Frontal cortex (tissue), 4 donors: ENCODE measurements around the gene GBX1. TPM values are rescaled to one million over a fixed set of nuclear protein-coding genes. Genes with fewer than 3 reads are reported as not detected.

ENCODE experiments used
- DNase-seq, 2 donors: peaks; one replicate each; pipeline ENCODE4 v3.0.0; 2012; ENCODE audit warnings: low spot score in 2 of 2
- FAIRE-seq: peaks from 2 replicates; lab custom pipeline; 2012; peaks lifted over from hg19 to GRCh38; lab: Jason Lieb, UNC
- total RNA-seq: library from RNA; depleted of rRNA; stranded (reverse); fragments of >200 nt; gene quantifications from one replicate; pipeline ENCODE4 v1.2.3, GENCODE V29; 2014
- donor health status: control.
- donor health status: control.
- donor health status: control.

GBX1 gene
- total RNA-seq, 1 donor from 2014 or later, result 0.41 TPM

DNA sequence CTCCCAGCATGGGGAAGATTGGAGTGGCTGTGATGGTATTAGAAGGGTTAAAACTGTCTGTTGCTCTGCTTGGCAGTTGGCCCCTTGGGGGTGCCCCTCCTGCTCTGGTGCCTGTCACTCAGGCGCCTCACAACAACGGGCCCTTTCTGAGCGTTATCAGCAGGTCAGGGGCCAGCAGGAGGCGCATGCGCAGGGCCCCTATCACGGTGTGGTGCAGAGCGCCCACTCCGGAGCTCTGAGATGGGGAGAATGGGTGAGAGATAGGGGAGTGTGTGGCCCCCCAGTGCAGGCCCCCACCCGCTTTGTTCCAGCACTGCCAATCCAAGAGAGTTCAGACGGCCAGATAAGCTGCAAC, 24.8 kb downstream of the GBX1 start:
- DNase-seq (peak; percentile 46 to 70), FAIRE-seq (no peak)

DNA sequence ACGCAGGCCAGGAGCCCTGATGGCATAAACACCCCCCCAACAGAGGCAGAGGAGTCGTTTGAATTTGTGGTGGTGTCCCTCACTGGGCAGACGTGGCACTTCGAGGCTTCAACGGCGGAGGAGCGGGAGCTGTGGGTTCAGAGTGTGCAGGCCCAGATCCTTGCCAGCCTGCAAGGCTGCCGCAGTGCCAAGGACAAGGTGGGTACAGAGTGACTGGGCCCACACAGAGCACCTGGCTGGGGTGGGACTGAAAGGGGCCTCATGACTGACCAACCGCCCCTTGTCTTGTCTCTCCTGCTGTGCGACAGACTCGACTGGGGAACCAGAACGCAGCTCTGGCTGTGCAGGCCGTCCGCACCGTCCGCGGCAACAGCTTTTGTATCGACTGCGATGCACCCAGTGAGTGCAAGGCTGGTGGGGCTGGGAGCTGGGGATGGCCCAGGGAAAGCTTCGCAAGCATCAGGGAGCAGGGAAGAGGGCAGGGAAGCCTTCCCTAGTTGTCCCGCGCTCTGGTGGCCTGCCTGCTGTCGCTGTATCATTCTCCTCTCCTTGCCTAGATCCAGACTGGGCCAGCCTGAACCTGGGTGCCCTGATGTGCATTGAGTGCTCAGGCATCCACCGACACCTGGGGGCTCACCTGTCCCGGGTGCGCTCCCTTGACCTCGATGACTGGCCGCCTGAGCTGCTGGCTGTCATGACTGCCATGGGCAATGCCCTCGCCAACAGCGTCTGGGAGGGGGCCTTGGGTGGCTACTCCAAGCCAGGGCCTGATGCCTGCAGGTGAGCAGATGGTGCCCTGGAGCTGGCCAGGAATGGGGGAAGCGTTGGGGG, 25.4 kb downstream of the GBX1 start:
- no peak for FAIRE-seq
- peak in 1 of 2 donors; percentile 19 for DNase-seq

DNA sequence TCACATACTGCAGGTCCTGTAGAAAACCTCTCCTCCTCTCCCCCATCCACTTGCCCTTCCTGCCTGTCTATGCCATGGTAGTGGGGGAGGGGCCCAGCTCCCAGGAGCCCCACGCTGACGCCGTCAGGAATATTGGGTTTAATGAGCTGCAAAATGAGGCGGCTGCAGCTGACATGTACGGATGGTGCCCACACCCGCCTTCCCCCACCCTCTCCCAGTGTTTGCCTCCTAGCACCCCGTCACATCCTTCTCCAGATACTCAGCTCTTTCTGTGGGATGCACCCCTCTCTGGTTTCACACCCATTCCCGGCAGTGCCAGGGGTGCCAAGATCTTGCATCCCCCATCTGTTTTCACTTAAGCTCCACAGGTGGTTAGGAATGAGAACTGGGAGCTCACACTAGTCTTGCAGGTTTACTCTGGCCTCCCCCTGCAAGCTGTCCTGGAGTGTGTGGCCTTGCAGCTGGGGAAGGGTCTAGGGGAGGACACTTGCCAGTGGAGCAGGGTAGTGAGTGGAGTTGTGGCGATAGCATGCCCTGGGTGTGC, 26.1 kb downstream of the GBX1 start:
- DNase-seq (peak in 1 of 2 donors; percentile 13), FAIRE-seq (no peak)

DNA sequence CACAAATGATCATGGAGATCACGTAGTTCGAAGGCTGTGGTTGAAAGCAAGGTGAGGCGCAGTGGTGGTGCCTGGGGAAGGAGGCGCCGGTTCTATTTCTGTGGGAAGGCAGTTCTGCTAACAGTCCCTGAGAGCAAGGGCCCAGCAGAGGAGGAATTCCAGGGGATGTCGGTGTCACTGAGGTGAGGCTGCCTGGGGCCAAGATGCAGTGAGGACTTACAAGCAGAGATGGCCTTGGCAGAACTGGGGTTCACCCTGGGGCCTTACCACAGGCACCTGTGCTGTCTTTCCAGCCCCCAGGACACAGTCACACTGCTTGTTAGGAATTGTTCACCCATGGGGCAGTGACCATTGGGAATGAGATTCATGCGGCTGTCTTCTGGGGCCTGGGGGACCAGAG, 26.7 kb downstream of the GBX1 start:
- DNase-seq (no peak), FAIRE-seq (no peak)

DNA sequence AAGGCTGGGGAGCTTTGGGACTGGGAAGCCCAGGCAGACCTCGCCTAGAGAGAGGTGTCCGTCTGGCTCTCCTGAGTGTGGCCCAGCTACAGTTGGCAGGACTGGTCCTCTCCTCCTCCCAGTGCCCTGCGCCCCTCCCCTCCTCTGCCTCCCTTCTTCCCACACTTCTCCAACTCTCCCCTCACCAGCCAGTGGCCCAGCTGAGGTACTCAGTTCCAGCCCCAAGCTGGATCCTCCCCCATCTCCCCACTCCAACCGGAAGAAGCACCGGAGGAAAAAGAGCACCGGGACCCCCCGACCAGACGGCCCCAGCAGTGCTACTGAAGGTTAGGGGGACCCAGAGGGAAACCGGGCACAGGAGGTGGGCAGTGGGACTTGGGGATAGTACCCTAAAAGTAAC, 27.7 kb downstream of the GBX1 start:
- FAIRE-seq (no peak), DNase-seq (no peak)

DNA sequence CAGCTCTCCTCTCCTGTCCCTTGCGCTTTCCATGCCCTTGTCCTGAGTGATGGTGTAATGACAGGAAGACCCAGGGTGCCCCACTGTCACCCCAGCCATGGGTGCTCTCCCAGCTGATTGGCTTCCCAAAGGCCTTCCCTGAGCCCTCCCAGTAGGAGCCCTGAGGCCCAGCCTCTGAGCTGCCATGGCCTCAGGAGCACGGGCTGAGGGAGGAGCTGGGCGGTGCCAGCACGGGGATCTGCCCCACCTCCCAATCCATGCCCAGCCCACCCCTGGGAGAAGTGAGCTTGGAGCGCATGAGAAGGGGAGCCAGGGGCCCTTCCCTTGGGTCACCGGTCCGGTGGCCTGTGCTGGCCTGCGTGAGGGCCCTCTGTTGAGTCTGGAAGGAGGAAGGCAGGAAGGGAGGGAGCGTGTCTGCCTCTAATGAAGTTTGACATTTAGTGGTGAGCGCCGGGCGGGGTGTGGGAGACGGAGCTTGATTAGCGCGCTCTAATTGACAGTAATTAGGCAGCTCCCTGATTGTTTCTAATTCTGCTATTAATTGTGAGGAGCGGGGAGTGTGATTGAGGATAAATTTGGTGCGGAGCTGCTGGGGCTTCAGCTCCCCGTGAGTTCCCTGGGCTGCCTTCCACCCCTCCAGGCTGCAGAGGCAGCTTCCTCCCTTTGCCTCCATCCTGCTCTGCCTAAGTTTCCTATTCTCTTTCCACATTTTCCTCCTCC, 28.3 kb downstream of the GBX1 start:
- DNase-seq (peak; percentile 24 to 30), FAIRE-seq (no peak)

DNA sequence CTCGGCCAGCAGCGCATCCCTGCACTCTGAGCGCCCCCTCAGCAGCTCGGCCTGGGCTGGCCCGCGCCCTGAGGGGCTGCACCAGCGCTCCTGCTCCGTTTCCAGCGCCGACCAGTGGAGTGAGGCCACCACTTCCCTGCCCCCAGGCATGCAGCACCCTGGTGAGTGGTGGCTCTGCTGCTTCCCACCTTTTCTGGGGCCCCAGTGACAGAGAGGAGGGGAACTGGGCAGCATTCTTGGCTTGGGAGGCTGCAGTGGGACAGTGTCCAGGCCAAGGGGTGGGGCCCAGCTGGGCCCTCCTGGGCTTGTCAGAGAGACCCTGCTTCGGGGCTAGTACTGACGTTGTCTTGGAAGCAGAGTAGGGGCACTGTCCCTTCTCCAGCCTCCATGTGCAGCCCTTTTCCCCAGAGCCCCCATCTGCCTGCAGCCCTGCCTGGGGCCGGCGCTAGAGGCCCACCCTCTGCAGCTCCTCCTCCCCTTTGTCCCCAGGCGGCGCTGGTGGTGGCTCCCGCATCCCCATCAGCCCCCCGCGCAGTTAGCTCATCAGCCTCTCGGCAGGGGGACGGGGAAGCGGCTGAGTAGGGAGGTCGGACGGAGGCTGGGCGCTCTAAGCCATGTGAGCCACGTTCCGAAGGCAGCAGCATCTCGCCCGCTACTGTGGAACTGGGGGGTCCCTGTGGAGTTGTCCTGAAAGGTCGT, 29.2 kb downstream of the GBX1 start:
- FAIRE-seq (no peak), DNase-seq (peak; percentile 20 to 29)

DNA sequence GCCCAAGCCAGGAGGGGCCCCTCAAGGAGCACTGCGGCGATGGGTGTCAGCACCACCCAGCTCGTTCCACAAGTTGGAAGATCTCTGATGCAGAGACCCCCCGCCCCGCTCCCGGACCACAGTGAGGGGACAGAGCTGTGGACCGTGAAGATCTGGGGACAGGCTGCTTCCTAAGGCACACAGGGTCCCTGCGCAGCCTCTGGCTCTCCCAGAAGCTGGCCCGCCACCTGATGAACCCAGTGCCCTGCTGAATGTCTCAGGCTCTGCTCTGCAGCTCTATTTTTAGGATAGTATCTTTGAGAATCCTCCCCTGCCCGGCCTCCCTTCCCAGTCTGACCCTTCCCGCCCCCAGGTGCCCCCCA, 29.7 kb downstream of the GBX1 start:
- FAIRE-seq (no peak), DNase-seq (peak; percentile 12 to 19)

DNA sequence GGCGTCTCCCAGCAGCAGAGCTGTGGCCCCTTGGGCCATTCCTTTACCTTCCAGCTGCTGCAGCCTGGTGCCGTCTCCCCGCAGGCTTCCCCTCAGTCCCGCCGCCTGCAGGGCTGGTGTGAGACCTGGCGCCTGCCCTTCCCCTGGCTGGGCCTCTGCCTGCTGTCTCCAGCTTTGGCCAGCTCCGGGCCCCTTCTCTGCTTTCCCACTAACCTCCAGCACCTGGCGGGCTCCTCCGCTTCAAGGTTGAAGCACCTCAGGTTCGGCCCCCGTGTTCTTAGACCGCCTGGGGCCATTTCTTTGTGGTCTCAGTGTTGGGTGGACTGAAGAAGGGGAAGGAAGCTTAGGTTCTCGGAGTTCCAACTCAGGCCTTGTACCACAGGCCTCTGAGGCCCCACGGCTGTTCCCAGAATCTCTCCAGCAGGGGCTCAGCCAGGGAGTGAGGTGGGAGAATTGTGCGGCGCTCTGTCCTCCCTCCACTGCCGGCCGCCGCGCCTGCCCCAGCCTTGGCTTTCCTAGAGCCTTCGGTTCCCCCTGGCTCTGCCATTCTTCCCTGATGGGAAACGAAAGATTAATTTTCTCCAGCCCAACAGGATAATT, 30.3 kb downstream of the GBX1 start:
- peak; percentile 12 to 24 for DNase-seq
- no peak for FAIRE-seq

DNA sequence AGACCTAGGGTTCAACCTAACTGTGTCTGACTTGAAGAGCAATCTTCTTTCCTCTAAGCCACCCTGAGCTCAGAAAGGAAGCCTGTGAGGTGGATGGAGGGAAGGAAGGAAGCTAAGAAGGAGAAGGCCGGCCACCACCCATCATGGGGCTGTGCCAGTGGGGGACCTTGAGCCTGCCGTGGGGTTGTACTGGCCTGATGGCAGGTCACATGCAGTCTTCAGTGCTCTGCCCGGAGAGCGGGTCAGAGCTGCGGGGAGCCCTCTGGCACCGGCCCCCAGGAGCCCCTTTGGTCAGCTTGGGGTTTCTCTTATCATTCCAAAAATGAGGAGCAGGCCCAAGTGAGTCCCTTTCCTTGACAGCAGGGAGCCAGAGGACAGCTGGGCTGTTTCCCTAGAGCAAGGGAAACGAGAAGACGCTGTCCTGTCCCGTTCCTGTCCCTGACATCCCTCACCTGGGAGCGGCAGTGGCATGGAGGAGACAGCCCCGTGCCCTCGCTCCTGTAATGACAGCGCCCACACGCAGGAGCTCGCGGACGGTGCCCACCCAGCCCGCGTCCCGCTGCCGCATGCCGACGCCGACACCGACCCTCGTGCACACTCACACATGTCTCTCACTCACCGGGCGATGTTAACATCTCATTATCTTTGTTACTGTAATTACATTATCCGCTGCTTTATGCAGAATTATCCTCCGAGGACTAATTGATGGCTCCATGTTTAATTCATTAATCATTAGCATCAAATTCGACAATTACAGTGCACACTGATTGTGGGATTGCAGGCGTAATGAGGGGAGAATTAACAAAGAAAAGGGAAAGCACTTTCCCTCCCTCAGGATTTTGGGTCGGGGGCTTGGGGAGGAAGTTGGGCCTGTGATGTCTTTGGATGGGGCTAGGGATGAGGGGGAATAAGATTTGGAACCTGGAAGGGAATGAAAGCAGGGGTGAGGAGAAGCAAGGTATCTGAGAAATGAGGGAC, 31.3 kb downstream of the GBX1 start:
- DNase-seq (peak; percentile 20 to 33), FAIRE-seq (no peak)

DNA sequence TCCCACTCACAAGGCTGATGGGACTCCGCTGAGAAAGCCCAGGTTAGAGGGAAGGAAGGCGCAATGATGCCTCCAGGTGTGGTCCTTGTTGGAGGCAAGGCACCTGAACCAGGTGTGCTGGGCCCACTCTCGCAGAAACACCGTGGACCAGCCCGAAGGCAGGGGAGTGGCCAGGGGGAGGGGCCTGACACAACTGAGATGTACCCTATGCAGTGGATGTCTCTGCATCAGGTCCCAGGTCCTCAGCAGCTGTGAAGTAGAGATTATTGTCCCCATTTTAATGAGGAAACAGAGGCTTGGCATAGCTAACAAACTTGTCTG, 32.0 kb downstream of the GBX1 start:
- peak in 1 of 2 donors; percentile 7 for DNase-seq
- FAIRE-seq, result no peak

DNA sequence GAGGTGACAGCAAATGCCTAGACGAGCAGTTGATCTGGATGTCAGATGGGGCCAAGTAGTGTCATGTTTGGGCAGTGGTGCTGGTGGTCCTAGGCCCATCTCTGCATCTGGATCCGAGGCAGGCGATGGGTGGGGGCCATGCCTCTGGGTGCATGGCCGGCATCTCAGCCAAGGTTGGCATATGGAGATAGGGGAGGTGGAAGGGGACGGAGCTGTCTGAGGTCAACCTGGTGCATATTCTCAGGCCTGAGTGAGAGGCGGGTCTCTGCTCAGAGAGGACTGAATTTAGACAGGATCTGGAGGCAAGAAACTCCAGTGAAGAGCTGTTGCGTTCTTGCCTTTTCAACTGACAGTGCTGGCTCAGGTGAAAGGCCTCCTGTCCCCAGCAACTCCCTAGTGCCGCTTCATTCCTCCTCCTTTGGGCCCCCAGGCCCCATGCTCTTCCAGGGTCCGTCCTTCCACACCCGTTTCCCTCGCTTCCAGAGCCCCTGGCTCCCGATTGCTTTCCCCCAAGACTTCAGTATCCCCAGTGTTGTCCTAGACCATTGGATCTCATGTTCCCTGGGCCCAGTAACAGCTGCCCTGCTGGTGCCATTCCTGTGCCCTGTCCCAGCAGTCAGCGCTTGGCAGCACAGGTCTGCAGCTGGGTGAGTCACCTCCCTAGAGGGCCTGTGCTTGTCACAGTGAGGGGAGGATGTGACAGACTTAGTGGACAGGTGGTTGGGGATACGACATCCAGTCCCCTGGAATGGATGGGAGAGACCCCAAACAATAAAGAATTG, 32.6 kb downstream of the GBX1 start:
- DNase-seq, result peak in 1 of 2 donors; percentile 19
- no peak for FAIRE-seq

DNA sequence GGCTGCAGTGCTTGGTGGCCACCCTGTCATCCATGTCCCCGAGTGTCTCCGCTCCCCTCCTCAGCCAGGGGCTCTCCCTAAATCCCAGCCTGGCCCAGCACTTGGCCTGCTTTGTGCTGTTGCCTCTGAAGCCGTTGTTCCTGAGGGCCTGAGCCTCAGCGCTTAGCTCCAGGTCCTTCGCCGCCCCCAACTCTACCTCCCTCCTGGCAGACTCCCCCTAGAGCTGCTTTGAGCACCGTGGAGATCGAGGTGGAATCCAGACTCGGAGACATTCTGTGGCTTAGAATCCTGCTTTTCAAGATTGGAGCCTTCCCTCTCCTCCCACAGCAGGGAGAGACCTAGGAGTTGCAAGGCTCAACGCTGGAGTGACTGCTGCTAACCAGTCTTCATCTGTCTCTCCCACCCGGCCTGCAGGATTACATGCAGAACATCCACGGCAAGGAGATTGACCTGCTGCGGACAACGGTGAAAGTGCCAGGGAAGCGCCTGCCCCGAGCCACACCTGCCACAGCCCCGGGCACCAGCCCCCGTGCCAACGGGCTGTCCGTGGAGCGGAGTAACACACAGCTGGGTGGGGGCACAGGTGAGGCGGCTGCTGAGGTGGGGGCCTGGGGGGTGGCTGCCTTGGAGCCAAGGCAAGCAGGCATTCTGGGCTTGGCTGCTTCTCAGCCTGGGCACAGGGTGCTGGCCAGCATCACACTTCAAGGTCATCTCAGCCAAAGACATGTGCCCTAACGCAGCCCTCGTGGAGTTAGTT, 33.3 kb downstream of the GBX1 start:
- FAIRE-seq (no peak), DNase-seq (no peak)

DNA sequence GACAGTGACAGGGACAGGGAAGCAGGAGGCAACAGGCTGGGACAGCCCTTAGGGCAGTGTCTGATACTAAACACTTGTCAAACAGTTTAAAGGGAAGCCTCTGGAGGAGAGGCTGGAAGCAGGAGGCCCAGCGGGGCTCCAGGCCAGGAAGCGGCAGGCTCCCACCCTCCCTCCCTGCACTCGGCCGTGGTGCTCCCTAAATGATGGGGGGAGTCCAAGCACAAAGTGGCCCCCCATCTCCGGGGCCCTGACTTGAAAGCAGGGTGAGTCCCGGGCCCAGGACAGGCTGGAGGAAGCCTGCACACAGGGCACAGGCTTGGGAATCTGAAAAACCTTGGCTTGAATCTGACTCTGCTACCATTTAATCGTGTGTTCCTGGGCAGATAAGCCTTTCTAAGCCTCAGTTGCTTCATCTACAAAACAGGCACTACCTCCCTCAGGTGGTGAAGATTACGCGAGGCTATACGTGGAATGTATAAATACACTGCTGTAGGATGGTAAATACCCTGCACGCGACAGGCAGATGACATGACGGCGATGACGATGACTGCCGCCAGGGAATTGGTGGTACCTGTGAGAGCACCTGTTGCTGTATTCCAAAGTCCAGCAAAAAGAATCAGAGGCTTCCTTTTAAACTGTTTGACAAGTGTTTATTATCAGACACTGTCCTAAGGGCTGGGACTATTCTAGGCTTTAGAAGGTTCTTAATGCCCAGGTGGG, 34.1 kb downstream of the GBX1 start:
- DNase-seq, result peak in 1 of 2 donors; percentile 19
- no peak for FAIRE-seq

DNA sequence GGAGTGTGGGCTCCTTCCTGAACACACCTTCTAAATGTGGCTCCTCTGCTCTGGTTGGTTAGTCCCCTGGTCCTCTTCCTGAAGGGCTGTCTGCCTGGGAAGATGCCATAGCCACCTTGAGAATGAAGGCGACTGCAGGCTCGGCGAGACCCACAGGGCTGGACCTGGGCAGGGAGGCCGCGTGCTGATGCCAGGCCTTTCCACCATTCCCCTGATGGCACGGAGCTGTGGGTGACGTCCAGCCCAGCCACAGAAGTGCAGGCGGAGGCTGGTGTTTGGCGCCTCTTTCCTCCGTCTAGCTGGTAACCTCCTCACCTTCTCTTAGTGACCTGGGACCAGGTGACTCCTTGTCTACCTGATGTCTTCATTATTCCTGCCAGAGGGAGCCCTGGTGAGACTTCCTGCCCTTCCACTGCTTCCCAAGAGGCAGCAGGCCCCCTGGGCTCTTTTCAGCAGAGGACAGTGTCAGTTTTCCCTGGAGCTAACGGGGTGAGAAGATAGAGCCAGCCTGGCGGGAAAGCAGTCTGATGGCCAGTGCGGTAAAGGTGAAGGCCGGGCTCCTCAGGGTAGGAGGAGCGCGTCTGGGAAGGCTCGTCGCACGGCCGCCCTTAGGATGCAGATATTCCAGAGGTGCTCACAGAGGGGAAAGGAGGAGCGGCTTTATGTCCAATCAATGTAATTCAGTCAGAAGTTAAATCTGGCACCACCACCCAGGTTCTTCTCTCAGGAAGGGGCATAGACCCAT, 34.9 kb downstream of the GBX1 start:
- FAIRE-seq (no peak), DNase-seq (peak; percentile 19 to 20)

DNA sequence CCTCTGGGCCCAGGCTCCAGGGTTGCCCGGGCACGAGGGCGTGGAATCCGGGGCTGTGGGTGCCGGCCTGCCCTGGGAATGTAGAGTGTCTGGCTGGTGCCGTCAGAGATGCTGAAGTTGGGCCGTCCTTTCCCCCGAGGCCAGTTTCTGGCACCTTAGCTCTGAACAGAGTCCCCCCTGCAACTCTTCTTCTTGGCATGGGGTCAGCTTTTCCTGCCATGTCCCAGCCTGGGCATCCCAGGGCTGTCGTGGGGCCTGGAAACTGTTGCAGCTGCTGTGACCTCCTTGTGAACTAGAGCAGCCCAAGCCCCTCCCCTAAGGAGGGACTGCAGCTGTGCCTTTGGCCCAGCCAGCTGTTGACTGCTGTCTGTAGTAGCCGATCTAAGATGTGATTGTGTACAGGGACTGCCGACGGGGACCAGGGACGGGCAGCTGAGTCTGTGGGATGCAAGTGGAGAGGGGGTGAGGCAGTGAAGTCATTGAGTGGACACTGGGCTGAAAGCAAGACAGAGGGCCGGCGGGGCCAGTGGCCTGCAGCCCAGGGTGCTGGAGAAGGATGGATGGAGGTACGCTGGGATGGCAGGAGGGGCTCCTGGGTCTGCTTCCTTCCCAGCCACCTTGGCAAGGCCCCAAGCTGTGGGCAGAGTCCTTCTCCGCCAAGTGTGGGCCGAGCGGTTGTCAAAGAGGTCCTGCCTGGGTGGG, 35.8 kb downstream of the GBX1 start:
- DNase-seq, result peak; percentile 66 to 75
- no peak for FAIRE-seq
